Hepatocyte (in vitro differentiated cells): ENCODE data around the gene SLCO1B3. TPM values are rescaled to one million over a fixed set of nuclear protein-coding genes. Genes with fewer than 3 reads are reported as not detected.

Experiments used
- DNase-seq: peaks from one replicate; pipeline ENCODE4 v3.0.0-alpha.2; 2016; ENCODE audit warnings: low spot score
- H2AFZ ChIP-seq: fragments of 200-600 bp; sonication (generic); 2 replicates; pipeline ENCODE4 v1.6.0; 2016; ENCODE audit warnings: antibody characterized with exemption, mild to moderate bottlenecking
- H3K27ac ChIP-seq: fragments of 200-600 bp; sonication (generic); 2 replicates; pipeline ENCODE4 v1.5.1; 2016; ENCODE audit warnings: mild to moderate bottlenecking
- H3K27me3 ChIP-seq: fragments of 200-600 bp; sonication (generic); 2 replicates; pipeline ENCODE4 v1.6.1; 2016
- H3K36me3 ChIP-seq: fragments of 200-600 bp; sonication (generic); replicated peaks from 2 replicates; pipeline ENCODE4 v1.5.1; 2016; ENCODE audit warnings: low read depth; ENCODE audit not compliant: insufficient read depth
- H3K4me1 ChIP-seq: fragments of 200-600 bp; sonication (generic); 2 replicates; pipeline ENCODE4 v1.5.1; 2016; ENCODE audit warnings: mild to moderate bottlenecking, moderate library complexity; ENCODE audit not compliant: insufficient read depth
- H3K4me2 ChIP-seq: fragments of 200-600 bp; sonication (generic); 2 replicates; pipeline ENCODE4 v1.6.0; 2016
- H3K4me3 ChIP-seq: fragments of 200-600 bp; sonication (generic); 2 replicates; pipeline ENCODE4 v1.5.1; 2016; ENCODE audit warnings: mild to moderate bottlenecking
- H3K79me2 ChIP-seq: fragments of 200-600 bp; sonication (generic); 2 replicates; pipeline ENCODE4 v1.6.0; 2017; ENCODE audit warnings: mild to moderate bottlenecking
- H3K9me2 ChIP-seq: fragments of 200-600 bp; sonication (generic); replicated peaks from 2 replicates; pipeline ENCODE4 v1.6.0; 2017; ENCODE audit warnings: mild to moderate bottlenecking; ENCODE audit not compliant: insufficient read depth
- H3K9me3 ChIP-seq: fragments of 200-600 bp; sonication (generic); 2 replicates; pipeline ENCODE4 v1.5.1; 2016; ENCODE audit warnings: low read depth, mild to moderate bottlenecking
- H4K20me1 ChIP-seq: fragments of 200-600 bp; sonication (generic); 2 replicates; pipeline ENCODE4 v1.6.0; 2016; ENCODE audit warnings: mild to moderate bottlenecking; ENCODE audit not compliant: insufficient read depth, poor library complexity, severe bottlenecking
- CTCF ChIP-seq: fragments of 200-600 bp; sonication (generic); IDR thresholded peaks from 2 replicates; pipeline ENCODE4 v1.5.1; 2016; ENCODE audit warnings: antibody characterized with exemption, mild to moderate bottlenecking; ENCODE audit not compliant: poor library complexity
- EZH2 ChIP-seq: fragments of 200-600 bp; sonication (generic); IDR thresholded peaks from 2 replicates; pipeline ENCODE4 v1.6.1; 2016; ENCODE audit warnings: antibody characterized with exemption, mild to moderate bottlenecking, borderline replicate concordance
- EZH2phosphoT487 ChIP-seq: fragments of 200-600 bp; sonication (generic); IDR thresholded peaks from one replicate; pipeline ENCODE4 v1.6.1; 2018; ENCODE audit warnings: antibody characterized with exemption, mild to moderate bottlenecking, low read depth, moderate library complexity; ENCODE audit not compliant: unreplicated experiment, severe bottlenecking
- WGBS: methylation state at CpG from one replicate; pipeline ENCODE4 v1.1.6; 2016; ENCODE audit warnings: low lambda C conversion rate; ENCODE audit errors: missing lambda C conversion rate; 5-methylcytosine and 5-hydroxymethylcytosine counted together
- polyA plus RNA-seq: library from polyadenylated mRNA; unstranded; fragments of >200 nt; fragmentation: Nextera tagmentation; extraction: Ambion mirVana; gene quantifications from 2 replicates; pipeline ENCODE4 v1.2.1, GENCODE V29; 2016
- total RNA-seq: library from RNA; depleted of rRNA; stranded (reverse); fragments of >200 nt; gene quantifications from 2 replicates; pipeline ENCODE4 v1.2.3, GENCODE V29; 2014

Gene SLCO1B3
- total and polyA plus RNA-seq, 2 experiments from 2014 or later = 0.17 to 1.9 TPM

GRCh38 chr12:20830456-20830855, 20.0 kb downstream of the SLCO1B3 start:
- H3K79me2 ChIP-seq = no peaks in the 10 kb centered on the region
- no peaks in the 10 kb centered on the region for H3K9me2 ChIP-seq
- H4K20me1 ChIP-seq = no peaks in the 10 kb centered on the region
- H3K4me1 ChIP-seq = no peaks in the 10 kb centered on the region
- H2AFZ ChIP-seq = no peak overlapping the region
- H3K9me3 ChIP-seq = no peaks in the 10 kb centered on the region
- H3K27ac ChIP-seq = no peak overlapping the region
- TF ChIP-seq EZH2 (no peak), EZH2phosphoT487 (no peak)
- H3K4me3 ChIP-seq = no peak overlapping the region
- H3K27me3 ChIP-seq = no peaks in the 10 kb centered on the region
- WGBS = 54% methylated on average over 1 of the region's 1 CpG
- no peaks in the 10 kb centered on the region for H3K36me3 ChIP-seq
- no peak for DNase-seq
- H3K4me2 ChIP-seq = no peak overlapping the region

- H3K9me3 ChIP-seq = no peaks in the 10 kb centered on the region
- DNase-seq = no peak
- H3K4me1 ChIP-seq = no peaks in the 10 kb centered on the region
- H3K79me2 ChIP-seq = no peaks in the 10 kb centered on the region
- TF ChIP-seq EZH2phosphoT487 (no peak), EZH2 (no peak), CTCF (no peak)
- no peak overlapping the region for H3K27ac ChIP-seq
- no peaks in the 10 kb centered on the region for H3K9me2 ChIP-seq
- no peaks in the 10 kb centered on the region for H3K36me3 ChIP-seq
- no peak overlapping the region for H3K4me3 ChIP-seq
- H3K4me2 ChIP-seq = no peak overlapping the region
- H3K27me3 ChIP-seq = no peaks in the 10 kb centered on the region
- H4K20me1 ChIP-seq = no peaks in the 10 kb centered on the region
- H2AFZ ChIP-seq = no peak overlapping the region
- 87% methylated on average over 4 of the region's 4 CpGs for WGBS
Observed at GRCh38 chr12:20832911-20833310, 22.4 kb downstream of the SLCO1B3 start.

DNA sequence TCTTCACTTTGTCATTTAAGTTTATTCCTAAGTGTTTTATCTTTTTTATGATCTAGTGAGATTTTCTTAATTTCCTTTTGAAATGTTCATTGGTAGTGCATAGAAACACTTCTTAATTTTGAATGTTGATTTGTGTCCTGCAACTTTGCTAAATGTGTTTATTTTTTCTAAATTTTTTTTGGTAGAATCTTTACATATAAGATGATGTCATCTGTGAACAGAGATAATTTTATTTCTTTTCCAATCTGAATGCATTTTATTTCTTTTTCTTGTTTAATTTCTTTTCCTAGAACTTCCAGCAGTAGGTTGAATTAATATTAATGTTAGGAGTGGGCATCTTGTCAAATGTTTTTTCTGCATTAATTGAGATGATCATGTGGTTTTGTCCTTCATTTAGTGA, 42.1 kb downstream of the SLCO1B3 start:
- Histone ChIP-seq H3K9me3 (no peaks in the 10 kb centered on the region), H3K4me1 (no peaks in the 10 kb centered on the region), H4K20me1 (no peaks in the 10 kb centered on the region), H3K4me3 (no peak overlapping the region), H3K4me2 (no peak overlapping the region), H3K9me2 (no peaks in the 10 kb centered on the region), H2AFZ (no peak overlapping the region), H3K27me3 (no peaks in the 10 kb centered on the region), H3K27ac (no peak overlapping the region), H3K36me3 (no peaks in the 10 kb centered on the region), H3K79me2 (no peaks in the 10 kb centered on the region)
- no peak for TF ChIP-seq CTCF
- TF ChIP-seq EZH2phosphoT487 = no peak
- TF ChIP-seq EZH2 = no peak
- no peak for DNase-seq

GRCh38 chr12:20863056-20863455, 52.6 kb downstream of the SLCO1B3 start:
- Histone ChIP-seq H2AFZ (no peak overlapping the region), H3K9me3 (no peaks in the 10 kb centered on the region), H4K20me1 (no peaks in the 10 kb centered on the region), H3K27me3 (no peaks in the 10 kb centered on the region), H3K4me1 (no peaks in the 10 kb centered on the region), H3K79me2 (no peaks in the 10 kb centered on the region), H3K4me3 (no peak overlapping the region), H3K27ac (no peak overlapping the region), H3K36me3 (no peaks in the 10 kb centered on the region), H3K9me2 (no peaks in the 10 kb centered on the region), H3K4me2 (no peak overlapping the region)
- 88% methylated on average over 3 of the region's 3 CpGs for WGBS
- DNase-seq = no peak
- TF ChIP-seq EZH2 (no peak), CTCF (no peak)
